Stomach (tissue), 9 donors: ENCODE data around the gene MBNL2. TPM values are rescaled to one million over a fixed set of nuclear protein-coding genes. Genes with fewer than 3 reads are reported as not detected.

Source experiments
- DNase-seq, 2 donors: peaks; one replicate each; pipeline versions ENCODE4 v3.0.0 to v3.0.0-alpha.2; 2013 to 2019
- H3K27ac ChIP-seq, 5 donors: fragments of 200-600 bp in 4 of 5; sonication (generic) in 4 of 5; one replicate each; pipeline ENCODE4 v1.5.1; 2013 to 2019; ENCODE audit warnings: mild to moderate bottlenecking in 1 of 5, moderate library complexity in 1 of 5
- H3K27me3 ChIP-seq, 3 donors: fragments of 200-600 bp; sonication (generic); one replicate each; pipeline ENCODE4 v1.5.1; 2017 to 2019; ENCODE audit warnings: mixed run types in 1 of 3
- H3K36me3 ChIP-seq, 4 donors: fragments of 200-600 bp; sonication (generic); 1 replicate in 3 of 4; 2 replicates in 1 of 4; pipeline ENCODE4 v1.5.1; 2016 to 2019
- H3K4me1 ChIP-seq, 4 donors: fragments of 200-600 bp; sonication (generic); one replicate each; pipeline ENCODE4 v1.5.1; 2016 to 2019
- H3K4me3 ChIP-seq, 4 donors: fragments of 200-600 bp; sonication (generic) in 3 of 4; one replicate each; pipeline ENCODE4 v1.5.1; 2016 to 2019; ENCODE audit warnings: mild to moderate bottlenecking in 1 of 4
- H3K9me3 ChIP-seq, 4 donors: fragments of 200-600 bp; sonication (generic); one replicate each; pipeline ENCODE4 v1.5.1; 2016 to 2019
- CTCF ChIP-seq, 7 experiments: fragments of 450-650 bp in 4 of 7; fragments of 200-600 bp in 3 of 7; sonication (generic) in 3 of 7; IDR thresholded peaks; one replicate each; pipeline ENCODE4 v1.5.1; 2016 to 2019; ENCODE audit warnings: antibody characterized with exemption in 7 of 7, control low read depth in 2 of 7, mild to moderate bottlenecking in 1 of 7
- EP300 ChIP-seq: sonication (generic); formaldehyde crosslinking; IDR thresholded peaks from one replicate; pipeline ENCODE4 v1.6.1; 2017; ENCODE audit warnings: antibody characterized with exemption
- POLR2A ChIP-seq, 4 donors: fragments of 450-650 bp; IDR thresholded peaks; one replicate each; pipeline ENCODE4 v1.6.1; 2016; ENCODE audit warnings: antibody characterized with exemption in 4 of 4, control low read depth in 2 of 4, mild to moderate bottlenecking in 1 of 4, moderate library complexity in 1 of 4
- POLR2AphosphoS5 ChIP-seq, 3 donors: sonication (generic); formaldehyde crosslinking; IDR thresholded peaks; one replicate each; pipeline ENCODE4 v1.6.1; 2016; ENCODE audit warnings: antibody characterized with exemption in 3 of 3
- WGBS, 5 donors: extraction: QIAGEN DNeasy Blood & Tissue Kit in 3 of 5; methylation state at CpG; one replicate each; pipeline versions ENCODE4 v1.1.5 to v1.1.7; 2013 to 2018; 5-methylcytosine and 5-hydroxymethylcytosine counted together
- intact Hi-C: fragments of 100-400 bp; cut with DNase I; formaldehyde crosslinking; loops from one replicate; pipeline ENCODE4 v1.15.1; 2023; ENCODE audit warnings: low total_unique reads
- polyA plus RNA-seq, 3 donors: library from polyadenylated mRNA; stranded (reverse); fragments of 200-250 nt; gene quantifications; one replicate each; pipeline ENCODE4 v1.2.3, GENCODE V29; 2013
- total RNA-seq, 5 donors: library from RNA; depleted of rRNA; stranded (reverse); fragments of >200 nt; gene quantifications; one replicate each; pipeline versions ENCODE4 v1.1.0 to v1.2.3, GENCODE V29; 2014 to 2016
- donor health status: healthy with polysubstance abuse.
- donor health status: Bipolar disorder and iron deficiency.
- donor health status: healthy.

The MBNL2 gene
- total and polyA plus RNA-seq, 8 donors = 8.3 to 74.5 (median 25.6) TPM

GRCh38 chr13:97318532-97318931, 96.4 kb downstream of the MBNL2 start:
- Histone ChIP-seq H3K27ac (peak overlapping the region in 4 of 5 donors; percentile 25 to 59 (median 43)), H3K4me1 (peaks cover 15 to 80% (median 48%) of the 10 kb centered on the region in 4 donors), H3K27me3 (no peaks in the 10 kb centered on the region), H3K36me3 (peaks cover 0 to 7% (median 0%) of the 10 kb centered on the region in 4 donors), H3K9me3 (no peaks in the 10 kb centered on the region), H3K4me3 (no peak overlapping the region)
- peak in 1 of 2 donors; percentile 67 for DNase-seq
- intact Hi-C loops = no loop called here
- WGBS, 5 donors = 69 to 79% (median 72%) methylated on average over 2 of the region's 2 CpGs
- TF ChIP-seq POLR2A (IDR thresholded peaks at IDR 0.05) (no peak), EP300 (no peak), POLR2AphosphoS5 (IDR thresholded peaks at IDR 0.05) (no peak), CTCF (IDR thresholded peaks at IDR 0.05) (no peak)

GRCh38 chr13:97319113-97319720, 97.1 kb downstream of the MBNL2 start:
- peak overlapping the region in 4 of 5 donors; percentile 25 to 59 (median 43) for H3K27ac ChIP-seq
- WGBS, 5 donors = 65 to 76% (median 72%) methylated on average over 9 of the region's 9 CpGs
- no peaks in the 10 kb centered on the region for H3K9me3 ChIP-seq
- peak in 1 of 2 donors; percentile 49 for DNase-seq
- no peaks in the 10 kb centered on the region for H3K27me3 ChIP-seq
- H3K4me3 ChIP-seq = no peak overlapping the region
- no peak for TF ChIP-seq CTCF (IDR thresholded peaks at IDR 0.05)
- TF ChIP-seq EP300 = no peak
- TF ChIP-seq POLR2AphosphoS5 (IDR thresholded peaks at IDR 0.05) = peak in 1 of 3 donors; percentile 4
- TF ChIP-seq POLR2A (IDR thresholded peaks at IDR 0.05) = no peak
- H3K4me1 ChIP-seq = peaks cover 15 to 74% (median 47%) of the 10 kb centered on the region in 4 donors
- H3K36me3 ChIP-seq = peaks cover 0 to 7% (median 0%) of the 10 kb centered on the region in 4 donors
- intact Hi-C loops = no loop called here

- 33 to 56% (median 50%) methylated on average over 2 of the region's 2 CpGs for WGBS, 5 donors
- Histone ChIP-seq H3K27me3 (no peaks in the 10 kb centered on the region), H3K27ac (peak overlapping the region in 1 of 5 donors; percentile 55), H3K9me3 (no peaks in the 10 kb centered on the region), H3K4me3 (no peak overlapping the region), H3K36me3 (peaks cover 0 to 1% (median 0%) of the 10 kb centered on the region in 4 donors), H3K4me1 (peaks cover 15 to 77% (median 49%) of the 10 kb centered on the region in 4 donors)
- TF ChIP-seq POLR2A (IDR thresholded peaks at IDR 0.05) = no peak
- TF ChIP-seq POLR2AphosphoS5 (IDR thresholded peaks at IDR 0.05) = no peak
- no peak for TF ChIP-seq CTCF (IDR thresholded peaks at IDR 0.05)
- TF ChIP-seq EP300 = no peak
- intact Hi-C loops = no loop called here
- no peak for DNase-seq
Measured at GRCh38 chr13:97321101-97321500, 99.0 kb downstream of the MBNL2 start.

GRCh38 chr13:97321616-97322321, 99.6 kb downstream of the MBNL2 start:
- no peaks in the 10 kb centered on the region for H3K36me3 ChIP-seq
- H3K4me1 ChIP-seq = peaks cover 15 to 74% (median 47%) of the 10 kb centered on the region in 4 donors
- no peaks in the 10 kb centered on the region for H3K9me3 ChIP-seq
- H3K27ac ChIP-seq = peak overlapping the region in 1 of 5 donors; percentile 55
- no peaks in the 10 kb centered on the region for H3K27me3 ChIP-seq
- intact Hi-C loops = no loop called here
- no peak overlapping the region for H3K4me3 ChIP-seq
- TF ChIP-seq EP300 = no peak
- TF ChIP-seq POLR2A (IDR thresholded peaks at IDR 0.05) = no peak
- TF ChIP-seq POLR2AphosphoS5 (IDR thresholded peaks at IDR 0.05) = no peak
- TF ChIP-seq CTCF (IDR thresholded peaks at IDR 0.05) = no peak
- no peak for DNase-seq
- 71 to 92% (median 81%) methylated on average over 7 of the region's 7 CpGs for WGBS, 5 donors
